HCT116 (cell line): ENCODE measurements around the gene NKX6-2. TPM values are rescaled to one million over a fixed set of nuclear protein-coding genes. Genes with fewer than 3 reads are reported as not detected.

Experiments
- ATAC-seq: fragments of 200-7000 bp; cut with Tn5 transposase; 2 replicates; pipeline ENCODE4 v1.9.1; 2020; ENCODE audit warnings: mild to moderate bottlenecking, moderate library complexity
- BruUV-seq: library from RNA; stranded (reverse); fragments of 400-500 nt; replicated peaks from 2 replicates; lab custom pipeline; 2021; lab: Mats Ljungman, UMichigan
- CTCF ChIA-PET: fragments of 300-600 bp; sonication (Branson Sonifier 250); formaldehyde crosslinking; loops from one replicate; lab custom pipeline; 2021; ENCODE audit warnings: antibody characterized with exemption; lab: Charles Lee
- POLR2A ChIA-PET: fragments of 300-600, 350-600 bp; sonication (Branson Sonifier 250); formaldehyde crosslinking; loops from one replicate; lab custom pipeline; 2021; ENCODE audit warnings: antibody characterized with exemption; lab: Charles Lee
- RAD21 ChIA-PET, 2 experiments: fragments of 300-600 bp; sonication (Branson Sonifier 250); formaldehyde crosslinking; loops; one replicate each; lab custom pipeline; 2023; ENCODE audit warnings: low total read pairs in 2 of 2; ENCODE audit not compliant: uncharacterized antibody in 2 of 2, unreplicated experiment in 2 of 2, low non-redundant PET in 1 of 2; lab: Charles Lee
- DNase-seq: peaks from one replicate; pipeline ENCODE4 v3.0.0-alpha.2; 2010; ENCODE audit warnings: low read depth, low spot score
- H2AFZ ChIP-seq: fragments of 200-600 bp; shearing (Covaris generic), sonication (generic); 2 replicates; pipeline ENCODE4 v1.6.1; 2017; ENCODE audit warnings: low read depth, mixed run types, mixed read lengths, antibody characterized with exemption, low read length; ENCODE audit not compliant: poor library complexity, severe bottlenecking
- H3K27ac ChIP-seq: 2 replicates; pipeline ENCODE4 v1.5.1; 2012; ENCODE audit warnings: low read depth, low read length
- H3K27me3 ChIP-seq: fragments of 200-600 bp; sonication (generic); 2 replicates; pipeline ENCODE4 v1.6.1; 2016; ENCODE audit warnings: mixed run types, low read length, mixed read lengths; ENCODE audit not compliant: insufficient read depth
- H3K36me3 ChIP-seq, 2 experiments: fragments of 200-500 bp in 1 of 2; fragments of 200-600 bp in 1 of 2; sonication (Bioruptor generic) in 1 of 2; sonication (generic) in 1 of 2; 2 replicates each; pipeline versions ENCODE4 v1.5.1 to v1.6.1; 2014 to 2016; ENCODE audit warnings: low read length in 2 of 2, inconsistent platforms in 1 of 2, mixed read lengths in 1 of 2, mixed run types in 1 of 2; ENCODE audit not compliant: insufficient read depth in 2 of 2, control insufficient read depth in 1 of 2
- H3K4me1 ChIP-seq, 2 experiments: fragments of 200-600 bp in 1 of 2; sonication (generic) in 1 of 2; 2 replicates each; pipeline versions ENCODE4 v1.5.1 to v1.6.1; 2012 to 2017; ENCODE audit warnings: low read length in 2 of 2, inconsistent platforms in 1 of 2, mild to moderate bottlenecking in 1 of 2, mixed read lengths in 1 of 2, mixed run types in 1 of 2, moderate library complexity in 1 of 2; ENCODE audit not compliant: insufficient read depth in 2 of 2, control insufficient read depth in 1 of 2
- H3K4me2 ChIP-seq: fragments of 200-600 bp; sonication (generic); 2 replicates; pipeline ENCODE4 v1.6.1; 2017; ENCODE audit warnings: mixed run types, low read length, mixed read lengths
- H3K4me3 ChIP-seq, 2 experiments: fragments of 200-600 bp in 1 of 2; sonication (generic) in 1 of 2; replicated peaks in 1 of 2; 2 replicates each; pipeline ENCODE4 v1.5.1; 2011 to 2016; ENCODE audit warnings: low read length in 2 of 2, control low read depth in 1 of 2, low read depth in 1 of 2, mild to moderate bottlenecking in 1 of 2, mixed read lengths in 1 of 2, mixed run types in 1 of 2
- H3K79me2 ChIP-seq: fragments of 200-600 bp; sonication (generic); 2 replicates; pipeline ENCODE4 v1.6.1; 2017; ENCODE audit warnings: mild to moderate bottlenecking, mixed run types, low read length, moderate library complexity, mixed read lengths; ENCODE audit not compliant: insufficient read depth
- H3K9ac ChIP-seq: fragments of 200-600 bp; sonication (generic); 2 replicates; pipeline ENCODE4 v1.6.1; 2016; ENCODE audit warnings: low read length, mixed read lengths
- H3K9me2 ChIP-seq: fragments of 200-600 bp; sonication (generic), shearing (Covaris generic); 2 replicates; pipeline ENCODE4 v1.6.1; 2017; ENCODE audit warnings: mixed run types, mild to moderate bottlenecking, moderate library complexity; ENCODE audit not compliant: insufficient read depth
- H3K9me3 ChIP-seq, 2 experiments: fragments of 200-500 bp in 1 of 2; fragments of 200-600 bp in 1 of 2; sonication (Bioruptor generic) in 1 of 2; sonication (generic) in 1 of 2; 2 replicates each; pipeline ENCODE4 v1.6.1; 2014 to 2017; ENCODE audit warnings: low read length in 2 of 2, mixed read lengths in 2 of 2, inconsistent platforms in 1 of 2, low read depth in 1 of 2, mild to moderate bottlenecking in 1 of 2, mixed run types in 1 of 2, moderate library complexity in 1 of 2; ENCODE audit not compliant: control insufficient read depth in 1 of 2, insufficient read depth in 1 of 2
- H4K20me1 ChIP-seq: fragments of 200-600 bp; sonication (generic), shearing (Covaris generic); 2 replicates; pipeline ENCODE4 v1.6.1; 2017; ENCODE audit warnings: mixed run types, mild to moderate bottlenecking, moderate library complexity; ENCODE audit not compliant: insufficient read depth
- CBX3 ChIP-seq: IDR thresholded peaks from 2 replicates; pipeline ENCODE4 v1.6.1; 2012; ENCODE audit warnings: low read depth
- CEBPB ChIP-seq: IDR thresholded peaks from 2 replicates; pipeline ENCODE4 v1.6.1; 2012; ENCODE audit warnings: low read depth
- EGR1 ChIP-seq: IDR thresholded peaks from 2 replicates; pipeline ENCODE4 v1.6.1; 2012; ENCODE audit warnings: low read depth
- EZH2 ChIP-seq: fragments of 200-600 bp; sonication (generic); IDR thresholded peaks from 2 replicates; pipeline ENCODE4 v1.6.1; 2017; ENCODE audit warnings: antibody characterized with exemption, mixed run types
- FOSL1 ChIP-seq: IDR thresholded peaks from 2 replicates; pipeline ENCODE4 v1.6.1; 2012; ENCODE audit warnings: low read depth
- POLR2A ChIP-seq: IDR thresholded peaks from 2 replicates; pipeline ENCODE4 v1.7.0; 2011; ENCODE audit warnings: borderline replicate concordance; ENCODE audit not compliant: insufficient read depth, insufficient read length; ENCODE audit errors: extremely low read depth
- RAD21 ChIP-seq: IDR thresholded peaks from 2 replicates; pipeline ENCODE4 v1.6.1; 2012; ENCODE audit warnings: low read depth, mild to moderate bottlenecking
- SP1 ChIP-seq: IDR thresholded peaks from 2 replicates; pipeline ENCODE4 v1.6.1; 2012; ENCODE audit warnings: low read depth
- TCF7L2 ChIP-seq: IDR thresholded peaks from 2 replicates; pipeline ENCODE4 v1.7.0; 2011; ENCODE audit warnings: borderline replicate concordance, inconsistent platforms; ENCODE audit not compliant: insufficient read depth, insufficient read length; ENCODE audit errors: extremely low read depth
- YY1 ChIP-seq: IDR thresholded peaks from 2 replicates; pipeline ENCODE4 v1.6.1; 2011; ENCODE audit warnings: low read length, low read depth, moderate library complexity, mild to moderate bottlenecking; ENCODE audit not compliant: insufficient replicate concordance; ENCODE audit errors: extremely low read depth
- ZFX ChIP-seq: fragments of 450-650 bp; IDR thresholded peaks from 2 replicates; pipeline ENCODE4 v1.6.1; 2017
- ZNF274 ChIP-seq: fragments of 200-500 bp; sonication (Bioruptor generic); IDR thresholded peaks from 2 replicates; pipeline ENCODE4 v1.6.1; 2014; ENCODE audit warnings: mild to moderate bottlenecking, low read depth, low read length, inconsistent platforms
- intact Hi-C: fragments of 100-400 bp; cut with micrococcal nuclease; formaldehyde crosslinking; loops from 2 replicates; pipeline ENCODE4 v1.10.0; 2022
- total RNA-seq: library from RNA; stranded (reverse); gene quantifications from one replicate; pipeline ENCODE4 v1.2.1, GENCODE V29; 2021; ENCODE audit not compliant: unreplicated experiment
- TF ChIP-seq, protein P1 (sequence below), 3 experiments: fragments of 200-600 bp in 1 of 3; sonication (generic) in 1 of 3; IDR thresholded peaks in 2 of 3; conservative IDR thresholded peaks in 1 of 3; 2 replicates each; pipeline ENCODE4 v1.5.1; 2012 to 2017; ENCODE audit warnings: low read depth in 2 of 3, low read length in 2 of 3, antibody characterized with exemption in 1 of 3, borderline replicate concordance in 1 of 3, control low read depth in 1 of 3, mild to moderate bottlenecking in 1 of 3, mixed read lengths in 1 of 3, mixed run types in 1 of 3, moderate library complexity in 1 of 3; ENCODE audit not compliant: insufficient read depth in 1 of 3

The NKX6-2 gene
- total RNA-seq, 1 experiment from 2014 or later, result not detected

GRCh38 chr10:132745971-132746370 lies 40.0 kb downstream of the NKX6-2 start:
- no peak overlapping the region for H3K4me2 ChIP-seq
- TF ChIP-seq RAD21 (no peak), ZFX (no peak), EGR1 (no peak), CBX3 (no peak), POLR2A (no peak), EZH2 (no peak), FOSL1 (no peak), ZNF274 (no peak), CEBPB (no peak), TCF7L2 (no peak), YY1 (no peak), SP1 (no peak)
- TF ChIP-seq, protein P1, sequence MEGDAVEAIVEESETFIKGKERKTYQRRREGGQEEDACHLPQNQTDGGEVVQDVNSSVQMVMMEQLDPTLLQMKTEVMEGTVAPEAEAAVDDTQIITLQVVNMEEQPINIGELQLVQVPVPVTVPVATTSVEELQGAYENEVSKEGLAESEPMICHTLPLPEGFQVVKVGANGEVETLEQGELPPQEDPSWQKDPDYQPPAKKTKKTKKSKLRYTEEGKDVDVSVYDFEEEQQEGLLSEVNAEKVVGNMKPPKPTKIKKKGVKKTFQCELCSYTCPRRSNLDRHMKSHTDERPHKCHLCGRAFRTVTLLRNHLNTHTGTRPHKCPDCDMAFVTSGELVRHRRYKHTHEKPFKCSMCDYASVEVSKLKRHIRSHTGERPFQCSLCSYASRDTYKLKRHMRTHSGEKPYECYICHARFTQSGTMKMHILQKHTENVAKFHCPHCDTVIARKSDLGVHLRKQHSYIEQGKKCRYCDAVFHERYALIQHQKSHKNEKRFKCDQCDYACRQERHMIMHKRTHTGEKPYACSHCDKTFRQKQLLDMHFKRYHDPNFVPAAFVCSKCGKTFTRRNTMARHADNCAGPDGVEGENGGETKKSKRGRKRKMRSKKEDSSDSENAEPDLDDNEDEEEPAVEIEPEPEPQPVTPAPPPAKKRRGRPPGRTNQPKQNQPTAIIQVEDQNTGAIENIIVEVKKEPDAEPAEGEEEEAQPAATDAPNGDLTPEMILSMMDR (IDR thresholded peaks at IDR 0.05 in 2 of 3, conservative IDR thresholded peaks at IDR 0.05 in 1 of 3; ENCODE audit: borderline replicate concordance in 1 of 3, insufficient read depth in 1 of 3, low read depth in 2 of 3, low read length in 2 of 3), result no peak
- H3K36me3 ChIP-seq, result no peaks in the 10 kb centered on the region
- no peaks in the 10 kb centered on the region for H4K20me1 ChIP-seq
- no peak overlapping the region for H3K27ac ChIP-seq
- no peaks in the 10 kb centered on the region for H3K9me2 ChIP-seq
- ATAC-seq, result no peak
- no peak overlapping the region for H2AFZ ChIP-seq
- H3K79me2 ChIP-seq, result no peaks in the 10 kb centered on the region
- H3K4me1 ChIP-seq, result no peaks in the 10 kb centered on the region
- no peaks in the 10 kb centered on the region for H3K27me3 ChIP-seq
- ChIA-PET CTCF (no interaction called here), RAD21 (no interaction called here), POLR2A (no interaction called here)
- no peaks in the 10 kb centered on the region for H3K9me3 ChIP-seq
- no peak for DNase-seq
- BruUV-seq, result no TSS peak
- intact Hi-C loops, result no loop called here
- no peak overlapping the region for H3K9ac ChIP-seq
- no peak overlapping the region for H3K4me3 ChIP-seq
